ENCODE results near the gene PAK5. TPM values are rescaled to one million over a fixed set of nuclear protein-coding genes. Genes with fewer than 3 reads are reported as not detected.

The PAK5 gene
- polyA plus RNA-seq, 1 donor (not counting 4 experiments of a cell fraction or from before 2014, with no cell fraction given): not detected

- no peaks in the 10 kb centered on the region for H4K20me1 ChIP-seq (ENCODE audit: control insufficient read depth, extremely low read depth, insufficient read depth, low read length)
- no peaks in the 10 kb centered on the region for H3K27me3 ChIP-seq (ENCODE audit: control insufficient read depth, extremely low read depth, insufficient read depth, low read length)
- no peak for FAIRE-seq
- H3K27ac ChIP-seq (ENCODE audit: control insufficient read depth, insufficient read depth, low read length): no peak overlapping the region
- TF ChIP-seq EZH2 (IDR thresholded peaks at IDR 0.05; ENCODE audit: low read length) (no peak), CTCF (optimal IDR thresholded peaks at IDR 0.05 in 1 of 3, IDR thresholded peaks at IDR 0.05 in 1 of 3, conservative IDR thresholded peaks at IDR 0.05 in 1 of 3; ENCODE audit: extremely low read depth in 1 of 3, insufficient read depth in 2 of 3, low read length in 3 of 3) (no peak)
- no peak overlapping the region for H3K4me2 ChIP-seq (ENCODE audit: control insufficient read depth, extremely low read depth, insufficient read depth, low read depth, low read length)
- no peaks in the 10 kb centered on the region for H3K9me1 ChIP-seq (ENCODE audit: control insufficient read depth, extremely low read depth, insufficient read depth, low read length)
- no peaks in the 10 kb centered on the region for H3K9me3 ChIP-seq (ENCODE audit: control insufficient read depth, low read depth, low read length)
- DNase-seq (ENCODE audit: low read depth, low spot score): no peak
- H3K4me3 ChIP-seq (ENCODE audit: control insufficient read depth in 2 of 3, extremely low read depth in 1 of 3, insufficient read depth in 2 of 3, low read depth in 1 of 3, low read length in 3 of 3): no peak overlapping the region
- no peaks in the 10 kb centered on the region for H3K4me1 ChIP-seq (ENCODE audit: control insufficient read depth, extremely low read depth, insufficient read depth, low read length)
- no peaks in the 10 kb centered on the region for H3K36me3 ChIP-seq (ENCODE audit: control insufficient read depth in 2 of 2, extremely low read depth in 1 of 2, insufficient read depth in 2 of 2, low read length in 2 of 2)
- dilution Hi-C loops (cut with MboI; ENCODE audit: extremely low pct_ligation_motif_present, low sequenced_read_pairs): no loop called here
- H3K9ac ChIP-seq (ENCODE audit: control insufficient read depth, extremely low read depth, insufficient read depth, low read length): no peak overlapping the region
- no peak overlapping the region for H2AFZ ChIP-seq (ENCODE audit: control insufficient read depth, low read length)
- H3K79me2 ChIP-seq (ENCODE audit: control insufficient read depth, insufficient read depth, low read length): no peaks in the 10 kb centered on the region
These were observed 201.0 kb downstream of the PAK5 start for GRCh38 chr20:9637889-9638288.

- H3K36me3 ChIP-seq (ENCODE audit: control insufficient read depth in 2 of 2, extremely low read depth in 1 of 2, insufficient read depth in 2 of 2, low read length in 2 of 2): no peaks in the 10 kb centered on the region
- H3K4me2 ChIP-seq (ENCODE audit: control insufficient read depth, extremely low read depth, insufficient read depth, low read depth, low read length): no peak overlapping the region
- H3K9ac ChIP-seq (ENCODE audit: control insufficient read depth, extremely low read depth, insufficient read depth, low read length): no peak overlapping the region
- no peak for DNase-seq (ENCODE audit: low read depth, low spot score)
- H3K4me3 ChIP-seq (ENCODE audit: control insufficient read depth in 2 of 3, extremely low read depth in 1 of 3, insufficient read depth in 2 of 3, low read depth in 1 of 3, low read length in 3 of 3): no peak overlapping the region
- H3K27me3 ChIP-seq (ENCODE audit: control insufficient read depth, extremely low read depth, insufficient read depth, low read length): no peaks in the 10 kb centered on the region
- TF ChIP-seq EZH2 (IDR thresholded peaks at IDR 0.05; ENCODE audit: low read length) (no peak), CTCF (optimal IDR thresholded peaks at IDR 0.05 in 1 of 3, IDR thresholded peaks at IDR 0.05 in 1 of 3, conservative IDR thresholded peaks at IDR 0.05 in 1 of 3; ENCODE audit: extremely low read depth in 1 of 3, insufficient read depth in 2 of 3, low read length in 3 of 3) (no peak)
- no peak overlapping the region for H3K27ac ChIP-seq (ENCODE audit: control insufficient read depth, insufficient read depth, low read length)
- H3K9me3 ChIP-seq (ENCODE audit: control insufficient read depth, low read depth, low read length): no peaks in the 10 kb centered on the region
- H3K79me2 ChIP-seq (ENCODE audit: control insufficient read depth, insufficient read depth, low read length): no peaks in the 10 kb centered on the region
- H4K20me1 ChIP-seq (ENCODE audit: control insufficient read depth, extremely low read depth, insufficient read depth, low read length): no peaks in the 10 kb centered on the region
- H3K9me1 ChIP-seq (ENCODE audit: control insufficient read depth, extremely low read depth, insufficient read depth, low read length): no peaks in the 10 kb centered on the region
- dilution Hi-C loops (cut with MboI; ENCODE audit: extremely low pct_ligation_motif_present, low sequenced_read_pairs): no loop called here
- FAIRE-seq: no peak
- H2AFZ ChIP-seq (ENCODE audit: control insufficient read depth, low read length): no peak overlapping the region
- H3K4me1 ChIP-seq (ENCODE audit: control insufficient read depth, extremely low read depth, insufficient read depth, low read length): no peaks in the 10 kb centered on the region
These were observed 203.1 kb downstream of the PAK5 start for GRCh38 chr20:9635750-9636149.
